SIG-M5 (cell line): ENCODE data around the gene CCL3.
"Not testable (repeated sequence)": the region's sequence is repeated elsewhere in the genome, so short reads cannot be mapped to it uniquely, and the experiment has no call there.

Experiments
- DNase-seq: peaks from one replicate; lab custom pipeline; 2025; lab: John Stamatoyannopoulos, UW

CCL3 gene

DNA sequence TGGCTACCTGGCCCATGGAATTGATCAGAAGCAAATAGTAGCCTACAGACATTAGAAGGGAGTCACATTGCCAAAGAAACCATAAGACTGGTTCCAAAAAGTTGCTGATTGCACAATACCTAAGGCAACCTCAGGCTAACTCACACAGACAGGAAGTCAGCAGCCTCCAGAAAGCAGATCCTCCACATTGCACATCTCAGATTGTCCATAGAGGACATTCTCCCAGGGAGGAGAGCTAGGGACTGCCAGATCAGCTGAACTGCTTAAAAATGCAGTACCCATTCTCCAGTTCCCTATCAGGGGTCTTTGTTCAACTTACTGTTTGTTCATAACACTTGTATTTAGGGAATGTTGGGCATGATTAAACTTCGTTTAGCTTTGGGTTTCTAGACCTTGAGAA is 4.2 kb downstream of the CCL3 start:
- no peak for DNase-seq

DNA sequence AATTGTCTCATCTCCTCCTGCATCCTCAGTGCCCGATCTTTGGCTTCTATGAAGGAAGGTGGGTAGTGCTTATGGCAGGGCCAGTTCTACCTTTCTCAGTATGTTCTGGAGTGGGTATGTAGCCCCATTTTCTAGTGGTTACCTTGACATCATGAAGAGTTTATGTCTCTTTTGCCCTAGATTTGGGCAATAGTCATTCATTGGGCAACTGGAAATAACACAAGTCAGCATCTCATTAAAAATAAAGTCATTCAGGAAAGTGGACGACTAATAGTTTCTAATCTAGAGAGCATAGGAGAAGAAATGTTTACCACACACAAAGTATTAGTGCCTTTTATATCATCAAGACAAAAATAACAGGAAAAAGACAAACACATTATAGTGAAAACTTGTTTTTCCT is 6.3 kb downstream of the CCL3 start:
- DNase-seq = not testable (repeated sequence)

DNA sequence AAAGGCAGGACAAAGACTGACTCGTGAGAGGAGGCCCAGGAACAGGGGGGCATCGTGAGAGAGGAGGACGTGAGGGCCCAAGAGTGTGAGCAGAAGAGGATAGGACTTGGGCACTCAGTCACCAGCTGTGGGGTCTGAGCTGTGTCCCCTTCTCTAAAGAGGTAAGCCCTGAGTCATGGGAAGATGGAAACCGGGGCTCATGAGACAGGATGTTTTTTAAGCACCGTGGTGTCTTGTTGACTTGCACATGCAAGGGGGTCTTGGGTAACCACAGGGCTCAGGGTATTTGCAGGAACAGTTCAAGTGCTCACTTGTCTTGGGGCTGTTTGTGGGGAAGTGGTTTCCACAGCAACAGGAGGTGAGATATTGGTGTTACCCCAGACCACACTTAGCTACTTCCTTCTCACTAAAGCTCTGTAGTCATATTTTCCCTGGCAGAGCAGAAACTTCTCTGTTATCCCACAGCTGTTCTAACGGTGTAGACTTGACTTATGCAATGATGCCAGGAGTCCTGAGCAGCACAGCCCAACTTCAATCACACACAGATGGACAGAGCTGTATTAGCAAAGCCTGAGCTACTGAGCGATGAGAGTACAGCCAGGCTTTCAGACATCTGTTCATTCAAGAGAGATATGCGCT is 7.3 kb downstream of the CCL3 start:
- peak; percentile 99 for DNase-seq

DNA sequence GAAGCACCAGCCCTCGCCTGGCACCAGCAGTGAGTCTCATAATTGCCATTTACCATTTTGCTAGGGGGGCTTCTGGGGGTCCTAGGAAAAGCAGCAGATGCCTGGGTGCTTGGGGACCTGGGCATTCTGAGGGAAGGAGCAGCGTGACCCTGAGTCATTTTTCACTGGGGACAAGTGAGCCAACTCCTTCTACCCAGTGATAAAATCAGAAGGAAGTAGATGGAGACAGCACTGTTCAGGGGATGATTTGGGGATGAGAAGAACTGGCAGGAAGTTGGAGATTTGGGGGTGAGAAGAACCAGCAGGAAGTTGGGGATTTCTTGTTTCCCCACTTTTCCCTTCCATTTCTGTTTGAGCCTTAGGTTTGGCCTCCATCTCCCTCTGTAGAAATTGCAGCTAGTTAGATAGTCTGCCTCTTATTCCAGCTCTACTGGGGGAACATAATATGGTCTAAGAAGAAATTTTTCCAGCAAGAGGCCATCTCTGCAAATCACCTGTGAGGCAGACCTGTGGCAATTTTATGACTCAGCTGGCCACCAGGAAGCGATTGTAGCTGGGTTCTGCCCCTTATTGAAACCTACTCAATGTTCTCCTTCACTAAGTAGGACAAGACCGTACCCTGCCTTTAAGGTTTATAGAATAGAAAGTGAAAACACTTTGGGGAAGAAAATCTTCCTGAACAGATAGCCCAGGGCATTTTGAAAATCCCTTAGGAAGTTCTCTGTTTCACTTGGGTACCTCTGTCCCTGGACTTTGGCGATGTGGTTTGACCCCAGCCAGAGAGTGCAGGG is 8.1 kb downstream of the CCL3 start:
- DNase-seq = not testable (repeated sequence)

DNA sequence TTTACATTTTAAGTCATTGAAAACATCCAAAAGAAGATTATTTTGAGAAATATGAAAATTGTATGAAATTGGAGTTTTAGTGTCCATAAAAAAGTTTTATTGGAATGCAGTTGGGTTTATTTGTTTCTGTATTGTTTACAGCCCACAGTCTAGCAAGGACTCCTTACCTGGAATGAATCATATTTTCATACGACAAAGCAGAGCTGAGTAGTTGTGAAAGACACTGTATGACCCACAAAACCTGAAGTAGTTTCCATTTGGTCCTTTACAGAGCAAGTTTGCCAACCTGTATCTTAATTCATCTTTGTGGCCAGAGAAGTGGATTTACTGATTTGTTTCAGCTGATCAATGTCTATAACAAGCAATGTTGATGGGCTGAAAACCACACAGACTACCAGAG is 15.6 kb downstream of the CCL3 start:
- no peak for DNase-seq

DNA sequence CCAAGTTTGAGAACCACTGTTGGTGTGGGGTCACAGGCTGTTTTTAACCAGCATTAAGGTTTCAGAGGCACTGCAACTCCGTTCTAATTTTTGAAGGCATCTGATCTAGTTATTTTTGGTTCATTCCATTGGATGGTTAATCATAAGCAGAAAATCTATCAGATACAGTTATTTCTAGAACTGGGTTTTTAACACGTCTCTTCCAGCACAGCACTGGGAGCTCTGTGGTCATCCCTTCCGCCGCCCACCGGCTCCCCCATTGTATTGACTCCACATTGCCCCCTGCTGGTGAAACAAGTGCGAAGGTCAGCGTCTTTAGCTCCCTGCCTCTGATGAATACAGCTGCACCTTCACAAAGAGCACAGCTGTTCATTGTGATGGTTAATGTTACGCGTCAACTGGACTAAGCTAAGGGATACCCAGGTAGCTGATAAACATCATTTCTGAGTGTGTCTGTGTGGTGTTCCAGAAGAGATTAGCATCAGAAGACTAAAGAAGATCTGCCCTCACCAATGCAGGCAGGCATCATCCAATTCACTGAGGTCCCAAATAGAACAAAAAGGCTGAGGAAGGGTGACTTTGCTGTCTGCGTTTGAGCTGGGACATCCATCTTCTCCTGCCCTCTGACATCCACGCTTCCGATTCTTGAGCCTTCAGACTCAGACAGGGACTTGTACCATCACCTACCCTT is 17.4 kb downstream of the CCL3 start:
- DNase-seq = no peak

DNA sequence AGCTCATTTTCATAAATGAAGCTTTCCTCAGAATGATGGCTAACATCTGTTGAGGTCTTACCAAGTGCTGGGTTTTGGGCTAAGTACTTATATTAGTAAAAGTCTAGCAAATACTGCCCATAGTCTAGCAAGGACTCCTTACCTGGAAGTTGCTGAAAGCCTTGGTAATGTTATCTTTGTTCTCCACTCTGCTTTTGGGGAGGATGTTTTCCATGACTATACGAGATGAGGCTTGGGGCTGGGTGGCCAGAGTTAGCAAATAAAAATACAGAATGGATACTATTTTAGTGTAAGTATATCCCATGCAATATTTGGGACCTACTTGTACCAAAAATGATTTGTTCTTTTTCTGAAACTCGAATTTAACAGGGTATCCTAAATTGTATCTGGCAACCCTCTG is 18.2 kb downstream of the CCL3 start:
- no peak for DNase-seq

DNA sequence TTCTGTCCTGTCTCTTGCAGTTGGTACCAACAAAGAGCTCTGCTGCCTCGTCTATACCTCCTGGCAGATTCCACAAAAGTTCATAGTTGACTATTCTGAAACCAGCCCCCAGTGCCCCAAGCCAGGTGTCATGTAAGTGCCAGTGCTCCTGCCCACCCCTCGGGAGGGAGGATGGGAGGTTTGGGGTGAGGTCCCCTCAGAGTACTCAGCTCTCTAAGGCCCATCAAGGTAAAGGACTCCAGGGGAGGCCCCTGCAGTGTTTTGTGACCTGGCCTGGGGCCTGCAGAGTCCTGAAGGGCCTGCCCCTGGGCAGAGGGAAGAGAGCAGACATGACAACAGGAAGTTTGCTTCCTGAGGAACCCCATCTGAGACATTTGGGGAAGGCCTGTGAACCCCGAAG is 19.5 kb downstream of the CCL3 start:
- DNase-seq = no peak

DNA sequence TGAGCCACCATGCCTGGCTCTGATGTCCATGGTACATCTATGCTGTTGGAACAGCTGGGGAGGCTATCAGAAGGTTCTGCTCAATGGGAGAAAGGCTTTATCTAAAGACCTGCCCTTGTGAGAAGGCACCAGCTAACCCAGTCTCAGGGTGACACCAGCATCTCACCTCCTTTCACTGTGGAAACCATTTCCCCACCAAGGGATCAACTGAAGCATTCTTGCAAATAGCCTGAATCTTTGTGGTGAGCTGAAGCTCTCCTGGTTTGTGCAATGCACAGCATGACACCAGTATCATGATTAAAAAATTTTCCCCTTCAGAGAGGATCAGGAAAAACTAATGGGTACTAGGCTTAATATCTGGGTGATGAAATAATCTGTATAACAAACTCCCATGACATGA is 20.8 kb downstream of the CCL3 start:
- DNase-seq = no peak

DNA sequence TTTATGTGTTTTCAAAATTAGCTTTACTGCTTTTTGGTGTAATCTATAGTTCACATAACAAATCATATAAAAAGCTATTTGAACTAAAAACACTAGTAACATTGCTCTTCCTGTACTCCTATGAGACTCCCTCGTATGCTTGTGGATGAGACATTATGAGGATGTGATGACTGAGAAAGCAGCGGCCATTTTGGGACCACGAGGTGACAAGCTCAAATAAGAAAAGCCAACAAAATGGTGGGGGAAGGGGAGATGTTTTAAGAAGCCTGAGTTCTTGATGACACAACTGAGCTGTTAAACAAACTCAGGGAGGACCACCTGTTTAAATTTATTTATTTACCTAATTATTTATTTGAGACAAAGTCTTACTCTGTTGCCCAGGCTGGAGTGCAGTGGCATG is 21.4 kb downstream of the CCL3 start:
- DNase-seq = no peak

DNA sequence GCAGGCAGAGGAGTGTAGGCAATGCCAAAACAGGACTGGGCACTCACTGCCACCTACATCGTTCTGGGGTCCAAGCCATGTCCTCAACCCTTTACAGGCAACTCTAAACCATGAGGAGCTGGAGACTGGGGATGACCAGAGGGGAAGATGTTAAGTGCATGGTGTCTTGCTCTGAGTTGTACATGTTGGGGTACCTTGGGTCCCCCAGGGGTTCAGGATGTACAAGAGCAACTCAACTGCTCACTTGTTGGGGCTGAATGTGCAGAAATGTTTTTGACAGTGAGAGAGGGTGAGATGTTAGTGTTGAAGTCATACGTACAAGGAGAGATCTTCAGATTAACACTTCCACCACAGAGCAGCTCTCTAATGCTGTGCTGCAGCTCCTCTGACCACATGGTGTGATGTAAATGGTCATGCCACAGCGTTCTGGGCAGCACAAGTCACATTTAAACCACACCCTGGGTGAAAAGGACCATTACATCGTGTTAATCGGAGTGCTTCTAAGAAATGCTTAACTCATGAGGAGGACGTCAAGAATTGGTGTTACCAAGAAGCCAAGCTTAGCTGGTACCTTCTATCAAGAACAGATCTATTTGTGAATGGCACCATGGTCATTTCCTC is 23.5 kb downstream of the CCL3 start:
- no peak for DNase-seq

DNA sequence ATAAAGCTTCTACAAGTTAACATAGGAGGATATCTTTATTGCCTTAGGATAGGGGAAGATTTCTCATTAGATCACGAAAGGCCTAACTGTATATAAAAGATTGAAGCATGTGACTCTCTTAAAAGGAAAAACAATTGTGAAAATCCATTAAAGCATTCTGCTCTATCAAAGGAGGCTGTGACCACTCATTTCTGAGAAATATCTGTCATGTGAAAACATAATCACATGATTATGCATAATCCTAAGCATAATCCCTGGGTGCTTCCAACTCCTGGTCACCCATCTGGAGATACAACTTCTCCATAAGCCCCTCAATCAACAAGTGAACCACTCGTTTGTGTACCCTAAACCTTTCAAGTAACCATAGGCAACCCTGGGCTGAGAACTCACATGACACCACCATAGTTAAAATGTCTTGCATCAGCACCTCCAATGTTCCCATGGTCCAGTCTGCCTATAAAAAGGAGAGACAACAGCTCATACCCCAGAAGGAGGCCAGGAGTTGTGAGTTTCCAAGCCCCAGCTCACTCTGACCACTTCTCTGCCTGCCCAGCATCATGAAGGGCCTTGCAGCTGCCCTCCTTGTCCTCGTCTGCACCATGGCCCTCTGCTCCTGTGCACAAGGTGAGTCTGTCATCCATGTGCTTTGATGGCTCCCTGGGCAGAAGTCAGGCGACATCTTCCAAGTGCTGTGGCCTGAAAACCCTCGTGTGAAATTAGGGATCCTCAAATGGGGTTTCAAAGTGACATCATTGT is 26.0 kb downstream of the CCL3 start, which contains the start of gene CCL18:
Gene CCL18, plus strand, starts transcription at position 487 of the 756 bp plus-strand sequence. Its CDS starts 71 bp downstream, at position 558.
- no peak for DNase-seq

DNA sequence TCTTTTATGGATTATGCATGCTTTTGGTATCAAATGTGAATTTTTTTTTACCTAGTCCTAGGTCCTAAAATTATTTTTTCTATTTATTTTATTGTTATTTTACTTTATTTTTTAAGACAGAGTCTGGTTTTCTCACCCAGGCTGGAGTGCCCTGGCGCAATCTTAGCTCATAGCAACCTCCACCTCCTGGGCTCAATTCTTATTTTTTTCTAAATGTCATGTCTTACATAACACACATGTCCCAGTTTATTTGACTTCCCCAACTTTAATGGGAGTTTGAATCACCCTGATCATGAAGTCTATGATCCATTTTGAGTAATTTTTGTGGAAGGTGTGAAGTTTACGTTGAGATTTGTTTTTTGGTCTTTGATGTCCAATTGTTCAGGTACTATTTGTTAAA is 29.1 kb downstream of the CCL3 start:
- DNase-seq = no peak

DNA sequence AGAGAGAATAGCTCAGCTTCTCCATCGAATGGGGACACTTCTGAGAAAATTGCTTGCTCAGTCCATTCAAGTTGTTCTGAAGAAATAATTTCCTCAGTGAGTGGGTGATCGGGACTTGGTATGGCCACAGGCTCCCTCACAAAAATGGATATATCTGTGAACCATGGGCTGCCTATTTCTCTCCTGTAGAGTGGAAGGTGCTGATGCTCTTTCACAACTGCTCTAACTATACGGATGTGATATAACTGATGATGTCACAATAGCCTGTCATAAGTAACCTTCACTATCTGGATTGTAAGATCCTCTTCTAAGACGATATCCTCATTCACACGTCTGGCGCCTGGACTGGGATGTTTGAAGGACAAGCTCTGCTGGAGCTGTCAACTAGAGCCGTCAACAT is 30.5 kb downstream of the CCL3 start:
- no peak for DNase-seq

DNA sequence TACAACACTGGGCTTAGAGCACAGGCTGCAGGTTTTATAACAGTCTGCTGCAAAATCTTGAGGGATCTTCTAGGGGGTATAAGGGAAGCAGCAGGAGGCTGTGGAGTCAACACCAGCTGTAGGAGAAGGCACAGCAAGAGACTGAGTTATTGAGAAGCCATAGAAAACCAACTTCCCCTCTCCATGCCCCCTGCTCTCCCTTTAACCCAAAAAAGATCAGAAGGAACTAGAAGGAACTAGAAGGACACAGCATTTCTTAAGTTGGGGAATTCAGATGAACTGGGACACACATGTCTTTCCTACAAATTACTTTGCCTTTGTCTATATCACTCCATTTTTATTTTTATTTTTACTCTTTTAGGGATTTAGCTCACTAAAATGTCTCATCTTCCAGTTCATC is 32.0 kb downstream of the CCL3 start:
- no peak for DNase-seq

DNA sequence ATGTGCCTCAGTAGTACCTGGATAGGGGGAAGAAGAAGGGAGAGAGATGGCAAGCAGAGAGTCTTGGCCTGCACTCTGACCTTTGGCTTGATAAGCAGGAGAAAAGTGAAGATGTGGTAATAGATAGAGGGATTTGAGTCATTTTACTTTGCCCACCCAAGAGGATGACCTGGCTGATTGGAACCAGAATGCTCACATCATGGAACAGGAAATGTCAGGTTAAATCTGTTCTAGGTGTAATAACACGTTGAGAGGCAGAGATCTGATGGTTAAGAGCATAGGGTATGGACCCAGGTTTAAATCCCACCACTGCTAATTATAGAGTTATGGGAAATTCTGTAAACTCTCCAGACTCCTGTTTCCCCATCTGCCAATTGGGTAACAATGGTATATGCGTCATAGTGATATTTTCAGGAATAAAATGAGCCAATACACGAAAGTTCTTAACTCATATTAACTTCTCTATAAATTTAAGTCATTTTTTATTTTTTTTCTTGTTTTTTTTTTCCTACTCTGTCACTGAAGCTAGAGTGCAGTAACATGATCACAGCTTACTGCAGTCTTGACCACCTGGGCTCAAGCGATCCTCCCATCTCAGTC is 33.9 kb downstream of the CCL3 start:
- no peak for DNase-seq

DNA sequence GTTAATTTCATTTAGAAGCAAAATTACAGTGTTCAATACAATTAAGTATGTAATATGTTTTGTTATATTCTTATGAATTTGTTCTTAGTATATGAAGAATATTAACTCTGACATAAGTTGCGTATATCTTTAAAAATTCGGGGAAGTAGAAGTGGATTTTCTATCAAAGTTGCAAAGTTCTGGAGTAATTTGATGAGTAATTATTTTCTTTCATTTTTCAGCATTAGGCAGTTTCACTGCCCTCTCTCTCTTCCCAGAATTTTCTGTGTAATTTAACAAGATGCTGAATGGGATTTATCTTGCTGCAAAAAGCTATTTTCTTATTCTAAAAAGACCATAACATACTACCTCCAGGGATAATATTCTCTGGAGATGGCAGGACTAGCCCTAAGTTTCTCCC is 34.8 kb downstream of the CCL3 start:
- no peak for DNase-seq

DNA sequence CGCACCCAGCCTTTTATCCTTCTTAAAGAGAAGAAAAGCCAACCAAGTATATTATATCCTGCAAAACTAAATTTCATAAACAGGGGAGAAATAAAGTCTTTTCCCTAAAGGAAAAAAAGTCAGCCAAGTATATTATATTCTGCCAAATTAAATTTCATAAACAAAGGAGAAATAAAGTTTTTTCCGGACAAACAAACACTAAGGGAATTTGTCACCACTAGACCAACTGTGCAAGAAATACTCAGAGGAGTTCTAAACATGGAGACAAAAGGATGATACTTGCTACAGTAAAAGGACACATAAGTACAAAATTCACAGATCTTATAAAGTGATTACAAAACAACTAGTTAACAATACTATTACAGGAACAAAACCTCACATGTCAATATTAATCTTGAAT is 40.3 kb downstream of the CCL3 start:
- no peak for DNase-seq

DNA sequence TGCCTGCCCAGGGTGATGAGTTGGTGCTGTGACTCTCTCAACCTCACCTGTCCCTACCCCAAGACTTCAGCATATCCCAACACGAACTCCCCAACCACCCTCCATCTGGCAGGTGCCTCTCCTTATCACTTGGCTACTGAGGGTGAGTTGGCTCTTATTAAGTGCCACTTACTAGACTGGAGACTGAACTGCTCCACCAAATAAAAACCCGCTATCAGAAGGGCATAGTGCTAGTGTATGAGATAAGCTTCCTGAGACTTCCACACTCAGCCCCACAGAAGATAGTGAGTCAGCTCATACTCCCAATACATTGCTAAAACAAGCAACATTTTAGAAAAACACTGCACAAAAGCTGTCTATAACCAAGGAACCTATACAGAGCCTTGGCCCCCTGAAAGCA is 41.9 kb downstream of the CCL3 start:
- no peak for DNase-seq
